GM12878 (cell line): ENCODE measurements around the gene CHERP. TPM values are rescaled to one million over a fixed set of nuclear protein-coding genes. Genes with fewer than 3 reads are reported as not detected.
A peak's percentile ranks its signal among the peaks of the same experiment; 100 is the strongest.

Experiments
- ATAC-seq: fragments of 200-7000 bp; cut with Tn5 transposase; 3 replicates; pipeline ENCODE4 v1.9.1; 2020; ENCODE audit warnings: mild to moderate bottlenecking, moderate library complexity
- BruUV-seq: library from RNA; stranded (reverse); fragments of 400-500 nt; replicated peaks from 2 replicates; lab custom pipeline; 2021; lab: Mats Ljungman, UMichigan
- CTCF ChIA-PET: fragments of 300-600 bp; sonication (Branson Sonifier 250); formaldehyde crosslinking; extraction: SDS; loops from one replicate; lab custom pipeline; 2021; ENCODE audit warnings: inconsistent platforms; lab: Yijun Ruan, JAX
- POLR2A ChIA-PET: fragments of 350-600 bp; formaldehyde crosslinking; extraction: SDS; loops from one replicate; lab custom pipeline; 2021; ENCODE audit warnings: inconsistent platforms; lab: Charles Lee
- RAD21 ChIA-PET: fragments of 300-600 bp; sonication (Branson Sonifier 250); formaldehyde crosslinking; loops from one replicate; lab custom pipeline; 2023; ENCODE audit warnings: antibody characterized with exemption; ENCODE audit not compliant: unreplicated experiment; lab: Charles Lee
- SMC1A ChIA-PET: fragments of 300-600 bp; sonication (Branson Sonifier 250); formaldehyde crosslinking; loops from one replicate; lab custom pipeline; 2023; ENCODE audit not compliant: unreplicated experiment, uncharacterized antibody; lab: Charles Lee
- DNase-seq: peaks from one replicate; pipeline ENCODE4 v3.0.0-alpha.2; 2011; ENCODE audit warnings: low read depth, low spot score
- FAIRE-seq: peaks from 3 replicates; lab custom pipeline; 2011; peaks lifted over from hg19 to GRCh38; lab: Jason Lieb, UNC
- H2AFZ ChIP-seq: 2 replicates; pipeline ENCODE4 v1.6.0; 2011; ENCODE audit warnings: low read depth, low read length, control low read depth; ENCODE audit not compliant: control insufficient read depth
- H3K27ac ChIP-seq: 2 replicates; pipeline ENCODE4 v1.5.1; 2011; ENCODE audit warnings: control low read depth; ENCODE audit not compliant: control insufficient read depth, insufficient read depth
- H3K27me3 ChIP-seq, 2 experiments: replicated peaks in 1 of 2; 2 replicates each; pipeline versions ENCODE4 v1.6.0 to v1.6.1; 2011; ENCODE audit warnings: low read length in 1 of 2; ENCODE audit not compliant: control insufficient read depth in 2 of 2, insufficient read depth in 2 of 2
- H3K36me3 ChIP-seq, 2 experiments: 2 replicates each; pipeline ENCODE4 v1.5.1; 2011; ENCODE audit warnings: low read length in 1 of 2; ENCODE audit not compliant: control insufficient read depth in 2 of 2, insufficient read depth in 2 of 2
- H3K4me1 ChIP-seq: 2 replicates; pipeline ENCODE4 v1.6.1; 2011; ENCODE audit warnings: mild to moderate bottlenecking, low read length, moderate library complexity, mixed read lengths; ENCODE audit not compliant: control insufficient read depth, insufficient read depth
- H3K4me2 ChIP-seq: 2 replicates; pipeline ENCODE4 v1.6.0; 2011; ENCODE audit warnings: control low read depth; ENCODE audit not compliant: control insufficient read depth, insufficient read depth
- H3K4me3 ChIP-seq: fragments of 200-600 bp; sonication (generic); 2 replicates; pipeline ENCODE4 v1.5.1; 2016
- H3K79me2 ChIP-seq: 2 replicates; pipeline ENCODE4 v1.6.0; 2011; ENCODE audit warnings: low read length; ENCODE audit not compliant: control insufficient read depth, insufficient read depth
- H3K9ac ChIP-seq: 2 replicates; pipeline ENCODE4 v1.8.0; 2011; ENCODE audit warnings: low read length, control low read depth, mixed read lengths; ENCODE audit not compliant: control insufficient read depth, insufficient read depth
- H3K9me3 ChIP-seq: replicated peaks from 3 replicates; pipeline ENCODE4 v1.5.1; 2011; ENCODE audit warnings: mild to moderate bottlenecking, low read length; ENCODE audit not compliant: control insufficient read depth, insufficient read depth
- H4K20me1 ChIP-seq: 2 replicates; pipeline ENCODE4 v1.6.0; 2011; ENCODE audit not compliant: control insufficient read depth, insufficient read depth
- CBX5 ChIP-seq: sonication (generic); IDR thresholded peaks from 2 replicates; pipeline ENCODE4 v1.6.1; 2016; ENCODE audit warnings: low read depth, moderate library complexity, mild to moderate bottlenecking, inconsistent platforms
- HCFC1 ChIP-seq: fragments of 150-350 bp; IDR thresholded peaks from 2 replicates; pipeline ENCODE4 v1.6.1; 2014; ENCODE audit warnings: low read length
- IKZF2 ChIP-seq, 2 experiments: fragments of 450-650 bp; IDR thresholded peaks; 2 replicates each; pipeline ENCODE4 v1.6.1; 2017; ENCODE audit warnings: mild to moderate bottlenecking in 2 of 2, moderate library complexity in 2 of 2
- IRF5 ChIP-seq: fragments of 450-650 bp; IDR thresholded peaks from 2 replicates; pipeline ENCODE4 v1.6.1; 2017; ENCODE audit warnings: borderline replicate concordance
- NFYA ChIP-seq: IDR thresholded peaks from 2 replicates; pipeline ENCODE4 v1.6.1; 2011; ENCODE audit warnings: low read depth, mild to moderate bottlenecking, low read length, improper control_type of control experiment, borderline replicate concordance
- NR2F1 ChIP-seq: fragments of 450-650 bp; conservative IDR thresholded peaks from 2 replicates; pipeline ENCODE4 v1.6.1; 2017; ENCODE audit warnings: mild to moderate bottlenecking
- NRF1 ChIP-seq: conservative IDR thresholded peaks from 2 replicates; pipeline ENCODE4 v1.6.1; 2011; ENCODE audit warnings: mild to moderate bottlenecking, low read depth, low read length, improper control_type of control experiment
- PAX5 ChIP-seq: IDR thresholded peaks from 2 replicates; pipeline ENCODE4 v1.6.1; 2011; ENCODE audit warnings: low read depth, low read length, borderline replicate concordance
- PBX3 ChIP-seq: IDR thresholded peaks from 2 replicates; pipeline ENCODE4 v1.6.1; 2011; ENCODE audit warnings: mild to moderate bottlenecking, low read depth, low read length, moderate library complexity; ENCODE audit not compliant: insufficient replicate concordance
- SMC3 ChIP-seq: IDR thresholded peaks from 2 replicates; pipeline ENCODE4 v1.6.1; 2011; ENCODE audit warnings: low read length, improper control_type of control experiment, borderline replicate concordance
- ZNF687 ChIP-seq: fragments of 450-650 bp; IDR thresholded peaks from 2 replicates; pipeline ENCODE4 v1.6.1; 2017; ENCODE audit warnings: mild to moderate bottlenecking, moderate library complexity
- WGBS: methylation state at CpG from one replicate; pipeline ENCODE4 v1.1.6; 2016; ENCODE audit warnings: low lambda C conversion rate; ENCODE audit not compliant: insufficient replicate concordance, insufficient coverage; ENCODE audit errors: missing lambda C conversion rate; 5-methylcytosine and 5-hydroxymethylcytosine counted together
- in situ Hi-C: fragments of 300-500 bp; cut with MboI; formaldehyde crosslinking; loops from 9 replicates; pipeline ENCODE4 v1.14.3; 2018; ENCODE audit warnings: mixed read lengths
- intact Hi-C: fragments of 100-400 bp; cut with micrococcal nuclease; formaldehyde crosslinking; loops from one replicate; pipeline ENCODE4 v1.14.2; 2022; ENCODE audit not compliant: unreplicated experiment
- polyA plus RNA-seq, 11 experiments: library from polyadenylated mRNA; depleted of rRNA in 4 of 11; unstranded in 6 of 11; stranded (reverse) in 5 of 11; fragments of >200 nt; fragmentation: Nextera tagmentation in 4 of 11; fragmentation: Illumina TruSeq in 1 of 11; extraction: Ambion mirVana in 4 of 11; extraction: Trizol in 1 of 11; gene quantifications; 1 replicate in 1 of 11; 2 replicates in 10 of 11; pipeline versions ENCODE4 v1.2.1 to v1.2.3, GENCODE V29; 2011 to 2016; ENCODE audit warnings: inconsistent platforms in 2 of 11, missing spikeins in 2 of 11, low read depth in 1 of 11
- total RNA-seq, 4 experiments: library from RNA; depleted of rRNA in 3 of 4; stranded (reverse); fragments of >200 nt in 3 of 4; fragmentation: Illumina TruSeq in 1 of 4; extraction: Trizol in 1 of 4; gene quantifications; 2 replicates each; pipeline versions ENCODE4 v1.2.1 to v1.2.3, GENCODE V29; 2013 to 2021

The CHERP gene
- total and polyA plus RNA-seq, 10 of the 15 experiments (the other 5 are each of a cell fraction or from before 2014, with no cell fraction given): 0.66 to 65.3 (median 12.2) TPM

GRCh38 chr19:16470911-16471811, 71.1 kb downstream of the CHERP start (continued):
- TF ChIP-seq PAX5 (no peak), CBX5 (no peak), HCFC1 (no peak), NRF1 (no peak), NFYA (no peak), IKZF2 (IDR thresholded peaks at IDR 0.05) (no peak), PBX3 (no peak)

GRCh38 chr19:16470541-16470910, 71.7 kb downstream of the CHERP start:
- SMC1A ChIA-PET: interaction anchor here (1.0 to 2.0 kb wide), 7 partner anchors 15 to 53 kb away, joined by 3 to 8 read pairs (median 5); no protein-coding TSS in a partner anchor
- Histone ChIP-seq H3K79me2 (peaks cover 55% of the 10 kb centered on the region), H3K9me3 (no peaks in the 10 kb centered on the region; the same call in 2 of the 3 replicates), H3K36me3 (no peaks in the 10 kb centered on the region; a peak in 1 of 4 replicates), H3K4me1 (peaks cover 8% of the 10 kb centered on the region; the same call in 1 of the 2 replicates), H3K9ac (peak overlapping the region; percentile 80; the same call in 1 of the 2 replicates), H3K27ac (peak overlapping the region; percentile 75; the same call in 1 of the 2 replicates), H3K4me2 (peak overlapping the region; percentile 99), H4K20me1 (peaks cover 4% of the 10 kb centered on the region; the same call in 1 of the 2 replicates), H2AFZ (no peak overlapping the region), H3K4me3 (peak overlapping the region; percentile 76), H3K27me3 (no peaks in the 10 kb centered on the region)
- in situ Hi-C loops: no loop called here
- TF ChIP-seq NR2F1 (no peak), IRF5 (no peak), SMC3 (no peak), ZNF687 (no peak)
- WGBS: 55% methylated on average over 7 of the region's 7 CpGs
- no peak for DNase-seq
- intact Hi-C loops: no loop called here
- ATAC-seq: no peak
- BruUV-seq: no TSS peak
- POLR2A ChIA-PET: interaction anchor here (0.6 to 1.6 kb wide), 3 partner anchors 13 to 232 kb away, joined by 3 to 4 read pairs (median 3); no protein-coding TSS in a partner anchor
- no peak for FAIRE-seq
- RAD21 ChIA-PET: interaction anchor here (0.9 kb wide), 1 partner anchor 21 kb away, joined by 4 read pairs; no protein-coding TSS in a partner anchor
- CTCF ChIA-PET: interaction anchor here (1.2 kb wide), 1 partner anchor 26 kb away, joined by 6 read pairs; no protein-coding TSS in a partner anchor
